GM19238 (cell line): Measurements from ENCODE around the gene RNASE11.
"Not testable (repeated sequence)": the region's sequence is repeated elsewhere in the genome, so short reads cannot be mapped to it uniquely, and the experiment has no call there.

ENCODE experiments used
- DNase-seq: peaks from one replicate; pipeline ENCODE4 v3.0.0; 2011; ENCODE audit warnings: low spot score; ENCODE audit not compliant: insufficient read length

RNASE11 gene

DNA sequence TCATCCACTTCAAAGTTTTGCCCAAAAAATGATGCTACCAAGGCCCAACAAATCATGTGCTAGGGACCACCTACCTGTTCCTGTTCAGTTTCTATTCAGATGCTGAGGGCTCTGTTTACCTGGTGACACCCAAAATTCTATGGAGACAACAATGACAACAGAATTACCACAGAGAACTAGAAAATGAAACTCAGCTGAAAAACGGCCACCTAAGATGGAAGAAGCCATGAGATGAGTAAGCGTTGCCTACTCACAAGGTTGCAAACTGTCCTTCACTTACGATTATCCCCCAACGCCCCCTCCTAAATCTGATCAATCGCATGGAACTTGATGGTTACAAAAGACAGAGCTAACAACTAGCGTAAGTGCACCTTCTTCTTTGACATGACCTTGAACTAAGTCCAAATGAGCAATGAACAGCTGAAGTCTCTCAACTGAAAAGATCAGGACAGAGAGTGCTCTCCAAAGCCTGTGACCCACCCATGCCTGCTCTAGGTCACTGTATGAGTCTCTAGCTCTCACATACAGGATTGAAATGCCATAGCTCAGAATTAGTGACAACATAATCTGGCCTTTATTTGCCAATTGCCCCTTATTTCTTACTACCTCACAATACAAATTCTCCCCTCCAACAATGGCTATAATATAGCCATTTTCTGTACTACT lies at the start of gene RNASE11:
Gene RNASE11, minus strand, starts transcription at position 513 of the 666 bp plus-strand sequence.
- DNase-seq, result no peak

DNA sequence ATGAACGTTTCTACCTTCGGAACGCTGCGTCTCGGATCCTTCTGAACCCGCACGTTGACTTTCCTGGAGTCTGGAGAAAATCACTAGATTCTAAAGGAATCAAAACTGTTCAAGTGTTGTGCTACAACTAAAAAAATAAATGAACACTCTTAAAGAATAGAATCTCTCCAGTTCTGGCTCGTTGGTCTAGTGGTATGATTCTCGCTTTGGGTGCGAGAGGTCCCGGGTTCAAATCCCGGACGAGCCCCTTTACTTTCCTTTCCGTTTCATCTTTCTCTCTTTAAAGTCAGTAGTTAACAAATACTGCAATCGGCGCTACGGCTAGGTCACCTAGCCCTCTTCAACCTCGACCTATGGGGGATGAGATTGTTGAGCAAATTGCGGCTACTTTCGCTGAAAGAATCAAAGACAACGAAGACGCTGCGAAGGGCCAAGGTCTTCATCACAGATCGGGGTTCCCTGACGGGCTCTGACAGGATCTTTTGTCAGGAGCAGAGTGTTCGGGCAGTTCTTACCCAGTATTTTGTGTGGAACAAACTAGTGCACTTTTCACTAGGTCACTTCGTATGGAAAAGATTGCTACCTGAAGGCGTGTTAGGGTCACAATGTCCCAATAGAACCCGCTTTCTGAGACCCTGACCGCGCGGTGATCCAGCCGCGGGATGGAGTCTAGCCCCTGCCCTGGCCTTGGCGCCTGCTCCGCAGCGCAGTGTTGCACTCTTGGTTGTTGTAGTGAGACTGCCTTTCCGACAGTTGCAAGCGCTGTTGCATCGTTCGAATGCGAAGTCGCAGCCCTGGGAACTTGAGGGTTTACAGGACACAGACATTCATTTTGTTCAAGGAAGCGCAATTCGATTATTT lies 45.3 kb upstream of the RNASE11 start:
- no peak for DNase-seq

GRCh38 chr14:20632448-20632830 lies 44.6 kb upstream of the RNASE11 start:
- no peak for DNase-seq

DNA sequence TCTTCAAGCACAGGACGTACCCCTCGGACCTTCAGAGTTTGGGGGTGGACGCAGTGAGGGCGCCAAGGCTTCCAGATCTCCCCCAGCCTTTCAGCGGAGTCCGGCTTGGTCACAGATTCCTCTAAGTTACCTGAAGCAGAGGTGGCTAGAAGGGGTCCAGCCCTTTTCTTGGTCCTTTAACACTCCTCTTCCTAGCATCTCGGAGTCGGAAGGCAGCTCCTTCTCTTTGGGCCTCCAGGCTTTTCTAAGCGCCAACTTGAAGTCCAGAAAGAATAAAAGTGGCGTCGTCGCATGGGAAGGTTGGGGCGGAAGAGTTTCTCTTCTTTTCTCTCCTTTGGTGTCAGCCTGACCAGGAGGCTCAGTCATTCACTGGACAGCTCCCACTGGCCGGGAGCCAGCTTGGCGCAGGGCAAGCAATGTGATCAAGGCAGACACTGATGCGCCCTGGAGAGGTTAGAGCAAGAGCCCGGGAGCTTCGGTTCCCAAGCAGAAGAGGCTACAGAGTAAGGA lies 44.1 kb upstream of the RNASE11 start:
- DNase-seq, result no peak

GRCh38 chr14:20631023-20631879 lies 43.5 kb upstream of the RNASE11 start:
- no peak for DNase-seq

DNA sequence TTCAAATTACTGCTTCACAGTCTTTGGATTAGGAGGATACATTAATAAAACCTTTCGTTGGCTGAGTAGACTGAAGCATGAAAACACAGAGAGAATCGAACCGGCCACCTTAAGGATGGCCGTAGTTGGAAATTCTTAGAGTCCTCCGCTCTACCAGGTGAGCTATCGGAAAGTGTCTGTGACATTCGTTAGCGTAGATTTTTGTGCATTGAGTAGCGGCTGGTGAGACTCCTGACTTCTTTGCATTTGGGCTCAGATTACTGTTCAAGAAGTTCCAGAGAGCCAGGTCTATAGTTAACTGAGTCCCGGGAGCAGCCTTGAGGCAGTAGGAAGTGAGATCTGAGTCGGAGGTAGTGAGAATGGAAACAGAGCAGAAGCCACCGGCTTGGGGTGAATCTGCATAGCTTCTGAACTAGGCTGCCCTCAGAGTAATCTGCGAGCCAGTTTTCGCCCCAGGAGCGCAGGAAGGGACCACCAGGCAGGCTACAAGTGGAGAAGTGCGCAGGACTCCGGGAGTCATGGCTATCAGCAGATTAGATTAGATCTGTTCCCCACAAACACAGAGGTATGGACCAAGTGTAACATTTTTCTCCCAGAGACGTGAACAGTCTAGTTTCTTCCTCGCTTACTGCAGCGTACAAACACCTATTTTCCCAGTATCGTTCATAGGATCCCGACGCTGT lies 42.7 kb upstream of the RNASE11 start:
- no peak for DNase-seq

GRCh38 chr14:20628063-20628854 lies 40.5 kb upstream of the RNASE11 start:
- DNase-seq, result no peak

- no peak for DNase-seq
These were observed 39.7 kb upstream of the RNASE11 start for GRCh38 chr14:20627346-20628027.

DNA sequence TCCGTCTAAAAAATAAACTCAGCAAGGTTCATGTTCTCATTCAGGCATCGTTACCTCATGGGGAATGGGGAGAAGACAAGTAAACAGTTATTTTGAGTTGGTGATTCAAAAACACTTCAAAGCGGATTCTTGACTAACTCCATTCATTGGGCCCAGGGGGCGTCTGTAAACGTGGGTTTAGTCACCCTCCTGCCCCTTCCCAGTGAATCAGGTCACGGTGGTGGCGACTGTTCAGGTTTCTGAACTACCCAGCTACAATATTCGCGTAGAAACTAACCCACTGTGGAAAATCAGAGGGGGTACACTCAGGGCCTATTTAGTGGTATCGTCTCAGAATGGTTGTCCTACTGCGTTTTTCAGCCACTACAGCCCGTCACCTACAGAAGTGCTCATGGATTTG lies 38.5 kb upstream of the RNASE11 start:
- DNase-seq, result no peak

DNA sequence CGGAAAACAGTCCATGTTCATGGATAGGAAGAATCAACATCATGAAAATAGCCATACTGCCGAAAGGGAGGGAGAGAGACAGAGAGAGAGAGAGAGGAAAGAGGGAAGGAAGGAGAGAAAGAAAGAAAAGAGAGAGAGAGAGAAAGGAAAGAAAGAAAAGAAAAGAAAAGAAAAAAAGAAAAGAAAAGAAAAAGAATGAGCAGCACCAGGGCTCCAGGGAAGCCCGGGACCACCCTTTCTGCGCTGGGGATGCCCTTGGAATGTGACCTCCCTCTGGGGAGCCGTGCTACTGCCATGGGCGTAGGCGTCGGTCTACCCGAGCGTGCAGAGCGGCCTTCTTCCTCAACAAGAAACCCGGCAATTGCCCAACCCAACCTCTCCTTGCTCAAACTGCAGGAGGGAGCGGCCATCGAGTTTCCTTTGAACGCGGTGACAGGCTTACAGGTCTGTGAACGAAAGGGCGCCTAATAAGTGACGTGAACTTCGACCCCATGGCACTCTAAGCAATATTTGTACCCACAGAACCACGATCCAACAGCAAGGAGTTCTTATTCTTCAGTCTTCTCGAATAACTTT lies 36.8 kb upstream of the RNASE11 start:
- DNase-seq, result no peak

- no peak for DNase-seq
These were observed 36.0 kb upstream of the RNASE11 start for GRCh38 chr14:20623798-20624197.

DNA sequence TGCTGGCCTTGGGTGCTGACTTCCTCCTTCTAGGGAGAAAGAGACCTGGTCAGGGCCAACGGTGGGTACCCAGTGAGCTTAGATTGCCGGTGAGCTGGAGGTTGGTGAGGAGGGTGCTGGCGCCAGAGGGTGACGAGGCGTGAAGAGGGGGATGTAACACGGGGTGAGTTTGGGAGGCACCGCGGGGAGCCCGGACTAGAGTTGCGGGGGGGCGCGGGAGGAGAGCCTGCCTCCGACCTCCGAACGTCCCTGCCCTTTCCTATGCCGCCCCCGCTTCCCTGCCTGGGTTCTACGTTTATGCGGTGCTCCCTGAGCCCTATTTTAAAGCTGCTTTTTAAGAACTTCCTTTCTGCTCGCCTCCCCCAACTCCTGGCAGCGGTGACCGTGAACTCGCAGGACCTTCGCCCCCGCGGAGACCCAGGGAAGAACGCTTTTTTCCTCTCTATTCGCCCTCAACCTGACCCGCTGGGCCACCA lies 35.1 kb upstream of the RNASE11 start:
- no peak for DNase-seq

- DNase-seq, result no peak
These were observed 33.1 kb upstream of the RNASE11 start for GRCh38 chr14:20620798-20621478.

- not testable (repeated sequence) for DNase-seq
These were observed 31.9 kb upstream of the RNASE11 start for GRCh38 chr14:20619688-20620087.

GRCh38 chr14:20618271-20618749 lies 30.5 kb upstream of the RNASE11 start:
- no peak for DNase-seq

DNA sequence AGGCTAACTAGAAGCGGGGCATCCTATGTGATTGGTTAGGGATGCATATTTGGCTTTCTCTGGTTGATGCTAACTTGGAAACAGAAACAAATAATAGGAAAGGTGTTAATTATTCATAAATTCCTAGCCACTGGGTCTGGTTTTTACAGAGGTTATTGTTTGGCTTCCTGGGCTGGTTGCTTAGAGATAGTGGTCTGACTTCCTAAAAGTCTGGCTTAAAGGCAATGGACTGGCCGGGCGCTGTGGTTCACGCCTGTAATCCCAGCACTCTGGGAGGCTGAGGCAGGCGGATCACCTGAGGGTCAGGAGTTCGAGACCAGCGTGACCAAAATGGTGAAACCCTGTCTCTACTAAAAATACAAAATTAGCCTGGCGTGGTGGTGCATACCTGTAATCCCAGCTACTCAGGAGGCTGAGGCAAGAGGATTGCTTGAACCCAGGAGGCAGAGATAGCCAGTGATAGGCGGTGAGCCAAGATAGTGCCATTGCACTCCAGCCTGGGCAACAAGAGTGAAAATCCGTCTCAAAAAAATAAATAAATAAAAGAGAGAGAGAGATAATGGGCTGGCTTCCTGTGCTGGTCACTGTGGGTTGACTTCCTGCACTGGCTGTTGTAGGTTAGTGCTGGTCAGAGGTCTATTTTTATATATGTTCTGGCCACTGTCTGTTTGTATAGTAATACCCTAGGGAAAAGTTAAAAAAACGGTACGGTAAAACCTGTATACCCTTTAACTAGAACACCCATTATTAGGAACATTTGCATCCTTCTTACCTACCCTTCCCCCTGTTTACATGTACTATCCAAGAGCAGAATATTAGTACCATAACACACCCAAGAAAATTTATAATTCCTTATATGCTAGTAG lies 29.6 kb upstream of the RNASE11 start:
- DNase-seq, result no peak

GRCh38 chr14:20615996-20616395 lies 28.2 kb upstream of the RNASE11 start:
- DNase-seq, result no peak
